GM18508 (cell line): ENCODE measurements around the gene LPP.
"Not testable (repeated sequence)": the region's sequence is repeated elsewhere in the genome, so short reads cannot be mapped to it uniquely, and the experiment has no call there.

Experiments
- ATAC-seq: cut with Tn5 transposase; IDR thresholded peaks from one replicate; pipeline ENCODE4 v1.9.1; 2021; ENCODE audit warnings: moderate number of reproducible peaks; ENCODE audit not compliant: insufficient read depth, unreplicated experiment

LPP gene

DNA sequence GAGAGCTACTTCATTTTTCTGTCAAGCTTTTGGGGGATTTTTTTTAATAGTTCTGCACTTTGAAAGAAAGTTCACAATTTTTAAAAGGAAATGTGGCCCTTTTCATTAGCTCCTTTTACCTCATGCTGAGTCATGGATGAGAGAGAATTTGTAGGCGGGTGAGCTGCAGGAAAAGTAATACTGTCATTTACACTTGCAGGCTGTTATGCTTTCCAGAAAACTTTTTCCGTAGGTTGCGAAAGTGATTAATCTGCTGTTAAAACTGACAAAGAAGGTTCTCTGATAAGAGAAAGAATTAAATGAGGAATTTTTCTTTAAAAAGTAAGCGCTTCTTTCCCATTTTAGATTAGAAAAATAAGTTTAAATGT lies 430.2 kb downstream of the LPP start:
- ATAC-seq: no peak

DNA sequence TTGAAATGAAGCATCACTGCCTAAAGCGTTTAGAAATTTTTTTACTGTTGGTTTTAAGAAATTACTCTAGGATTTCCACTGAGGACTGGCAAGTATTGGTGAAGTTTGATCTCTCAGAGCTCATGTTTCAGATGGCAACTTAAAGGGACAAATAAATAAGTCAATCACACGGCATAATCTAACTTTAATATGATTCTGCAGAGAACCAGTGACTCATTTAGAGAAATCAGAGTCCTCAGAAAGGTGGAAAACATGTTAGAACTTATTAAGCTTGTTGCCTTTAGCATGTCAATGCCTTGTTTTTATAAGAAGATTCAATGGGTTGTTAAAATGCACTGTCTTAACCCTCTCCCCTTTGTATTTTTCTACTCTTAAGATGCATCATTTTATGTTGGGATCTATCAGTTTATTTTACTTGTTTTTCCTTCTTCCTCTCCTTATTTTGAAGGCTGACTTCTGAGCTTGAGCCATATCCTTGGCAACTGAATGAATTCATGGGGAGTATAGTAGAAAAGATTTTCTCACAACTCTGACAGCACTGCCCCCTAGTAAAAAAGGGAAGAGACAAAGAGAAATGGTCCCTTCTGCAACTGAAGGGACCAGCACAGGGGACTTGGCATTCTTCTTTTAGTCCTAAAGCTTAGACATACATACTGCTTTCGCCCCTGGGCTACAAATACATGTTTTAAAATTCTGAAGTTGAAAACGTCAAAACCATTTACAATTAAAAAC lies 431.2 kb downstream of the LPP start:
- no peak for ATAC-seq

DNA sequence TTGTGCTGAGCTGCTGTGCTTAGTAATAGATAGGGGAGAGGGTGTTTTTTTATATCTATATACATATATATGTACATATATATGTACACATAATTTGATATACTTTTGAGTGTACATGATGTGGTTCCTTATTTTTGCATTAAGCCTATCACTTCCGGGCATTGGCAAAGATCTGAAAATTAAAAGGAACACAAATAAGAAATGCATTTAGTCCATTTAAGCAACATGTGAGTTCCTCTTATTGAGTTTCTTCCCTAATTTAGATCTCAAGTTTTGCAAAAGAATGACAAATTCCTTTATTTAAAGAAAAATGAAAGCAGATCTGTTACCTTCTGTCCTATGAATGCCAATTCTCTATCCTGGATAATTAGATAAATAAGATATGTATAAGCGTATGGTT lies 435.1 kb downstream of the LPP start:
- ATAC-seq: no peak

DNA sequence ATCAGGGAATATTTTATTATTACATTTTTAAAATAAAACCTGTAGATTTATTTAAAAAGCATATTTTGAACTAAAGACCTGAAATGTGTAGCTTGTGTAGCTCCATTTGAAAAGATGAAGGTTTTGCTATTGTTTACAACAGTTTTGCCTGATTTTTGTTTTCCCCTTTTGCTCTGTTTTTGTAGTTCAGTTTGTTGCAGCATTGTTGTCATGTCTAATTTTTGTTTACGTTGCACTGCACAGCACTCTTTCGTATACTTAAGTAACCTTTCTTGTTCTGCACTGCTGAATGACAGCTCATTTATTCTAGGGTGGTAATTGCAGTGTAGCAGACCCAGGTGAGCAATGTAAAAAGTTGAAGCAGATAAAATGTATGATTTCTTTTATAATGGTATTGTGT lies 435.8 kb downstream of the LPP start:
- no peak for ATAC-seq

DNA sequence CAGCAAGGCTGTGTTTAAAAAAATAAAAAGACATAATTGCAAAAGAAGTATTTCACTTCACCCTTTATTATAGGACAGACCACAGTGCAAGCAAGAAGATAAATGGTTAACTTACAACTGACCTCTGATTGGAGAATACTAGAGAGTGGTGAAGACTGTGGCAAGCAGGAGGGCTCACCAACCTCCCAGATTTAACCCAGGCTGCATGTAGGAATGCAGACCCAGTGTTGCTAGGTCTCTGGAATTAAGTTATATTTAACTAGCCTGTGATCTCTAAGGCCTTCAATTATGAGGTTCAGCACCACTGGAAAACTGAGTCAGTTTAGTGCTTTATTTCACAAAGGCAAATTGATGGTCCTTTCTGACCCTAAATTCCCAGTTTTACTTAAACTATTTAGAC lies 436.6 kb downstream of the LPP start:
- ATAC-seq: no peak

DNA sequence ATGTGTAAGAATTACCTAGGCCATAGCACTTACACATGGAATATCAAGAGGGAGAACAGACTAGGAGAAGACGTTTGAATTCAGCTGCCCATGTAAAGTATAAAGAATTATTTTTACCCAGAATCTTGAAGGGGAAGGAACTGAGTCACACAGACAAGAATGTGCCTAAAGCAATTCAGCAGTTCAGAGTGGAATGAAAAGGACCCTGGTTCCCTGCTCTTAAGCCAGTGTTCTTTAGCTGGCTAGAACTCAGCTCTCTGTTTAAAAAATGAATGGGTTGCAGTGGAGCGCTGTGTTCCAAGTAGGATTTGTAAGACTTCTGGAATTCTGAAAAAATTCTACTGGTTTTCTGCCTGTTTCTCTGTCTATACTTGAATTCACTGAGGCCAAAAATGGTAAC lies 440.2 kb downstream of the LPP start:
- ATAC-seq: no peak

DNA sequence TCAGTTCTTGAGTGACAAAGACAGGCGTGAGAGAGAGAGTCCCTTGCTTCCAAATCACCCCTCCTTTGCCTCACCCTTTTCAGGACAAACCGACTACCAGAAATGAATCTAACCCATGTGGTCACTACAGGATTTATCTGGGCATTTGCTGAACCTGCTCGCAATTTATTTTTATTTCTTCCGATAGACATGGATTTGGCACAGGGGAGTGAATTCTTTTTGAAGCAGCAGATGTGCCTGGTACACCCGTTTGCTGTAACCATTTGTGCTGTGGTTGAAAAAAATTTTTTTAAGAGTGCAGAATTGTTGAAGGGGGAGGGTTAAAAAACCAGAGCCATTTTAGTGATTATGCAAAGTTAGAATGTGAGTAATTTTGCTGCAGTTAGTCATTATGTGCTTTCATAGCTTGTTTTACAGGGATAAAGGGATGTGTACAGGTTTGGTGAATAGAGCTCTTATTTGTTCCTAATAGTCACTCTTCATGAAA lies 442.0 kb downstream of the LPP start:
- no peak for ATAC-seq

DNA sequence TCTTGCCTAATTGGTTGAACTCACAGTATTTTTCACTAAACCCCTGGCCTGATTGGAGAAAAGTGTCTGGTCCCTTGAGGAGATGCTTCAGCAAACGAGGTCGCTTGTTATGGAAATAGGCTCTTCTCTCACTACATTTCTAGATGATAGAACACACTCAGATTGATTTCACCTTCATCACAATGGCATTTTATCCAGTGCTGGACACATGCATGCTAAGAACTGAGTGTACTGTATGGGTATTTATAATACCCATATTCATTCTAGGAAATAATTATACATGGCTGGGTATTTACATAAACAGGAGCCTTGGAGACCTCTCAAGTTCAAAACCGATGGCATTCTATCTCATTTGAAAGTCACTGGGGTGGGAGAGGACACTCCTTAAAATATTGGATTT lies 444.9 kb downstream of the LPP start:
- ATAC-seq: no peak

DNA sequence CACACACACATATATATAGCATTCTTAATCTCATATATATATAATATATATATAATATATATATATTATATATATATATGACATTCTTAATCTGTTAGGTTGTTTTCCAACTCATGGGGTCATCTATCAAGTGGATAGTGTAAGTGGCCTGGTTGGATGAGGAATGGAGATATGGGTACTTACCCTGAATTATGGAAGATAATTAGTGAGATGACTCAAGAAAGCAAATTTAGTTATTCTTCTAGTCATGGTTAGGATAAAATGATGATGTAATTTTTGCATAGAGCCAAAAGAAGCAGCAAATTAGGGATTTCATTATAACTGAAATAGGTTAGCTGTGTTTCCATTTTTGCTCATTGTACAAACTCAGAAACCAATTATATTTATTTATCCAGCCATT lies 448.2 kb downstream of the LPP start:
- no peak for ATAC-seq

DNA sequence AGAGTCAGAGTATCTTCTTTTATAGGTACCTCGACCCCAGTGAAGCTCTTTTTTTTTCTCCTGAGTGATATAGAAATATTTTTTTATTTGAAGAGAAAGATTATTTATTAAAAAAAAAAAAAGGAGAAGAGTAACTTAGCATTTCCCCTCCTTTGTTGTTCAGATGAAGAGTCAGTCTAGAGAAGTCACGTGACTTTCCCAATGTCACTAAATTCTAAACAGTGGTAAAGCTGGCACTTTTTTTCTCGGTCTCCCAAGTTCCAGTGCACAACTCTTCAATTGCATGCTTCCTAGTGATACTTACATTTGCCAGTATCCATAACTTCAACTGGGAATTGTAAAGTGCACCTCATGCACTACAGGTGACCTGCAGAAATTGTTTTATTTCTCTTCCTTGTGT lies 448.7 kb downstream of the LPP start:
- no peak for ATAC-seq

DNA sequence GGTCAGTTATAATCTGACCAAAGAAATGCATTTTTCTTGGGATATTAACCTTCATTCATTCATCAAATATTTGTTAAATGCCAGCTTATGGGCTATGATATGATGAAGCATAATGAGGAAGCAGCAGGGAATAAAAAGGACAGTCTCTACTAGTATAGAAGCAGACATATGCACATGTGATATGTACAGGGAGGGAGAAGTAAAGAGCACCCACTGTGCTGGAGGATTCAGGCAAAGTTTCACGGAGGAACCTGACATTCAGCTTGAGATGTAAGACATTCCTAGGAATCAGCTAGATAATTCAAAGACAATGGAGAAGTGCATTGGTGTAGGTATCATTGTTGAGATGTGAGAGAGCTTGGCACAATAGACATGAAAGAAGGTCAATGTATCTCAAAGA lies 450.7 kb downstream of the LPP start:
- no peak for ATAC-seq

DNA sequence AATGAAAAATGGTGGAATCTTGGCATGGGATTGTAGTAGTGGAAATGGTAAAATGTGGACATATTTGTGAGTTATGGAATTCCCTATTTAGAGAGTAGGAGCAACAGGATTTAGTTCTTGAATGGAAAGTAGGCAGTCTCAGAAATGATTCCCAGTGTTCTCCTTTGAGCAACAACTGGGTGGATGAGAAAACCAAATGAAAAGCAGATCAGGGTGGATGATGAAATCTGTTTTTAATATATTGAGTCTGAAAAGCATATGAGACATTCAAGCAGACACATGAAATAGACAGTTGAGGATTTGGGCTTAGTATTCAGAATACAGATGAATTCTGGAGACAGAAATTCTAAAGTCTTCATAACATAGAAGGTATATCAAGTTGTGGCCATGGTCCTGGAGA lies 451.3 kb downstream of the LPP start:
- no peak for ATAC-seq

DNA sequence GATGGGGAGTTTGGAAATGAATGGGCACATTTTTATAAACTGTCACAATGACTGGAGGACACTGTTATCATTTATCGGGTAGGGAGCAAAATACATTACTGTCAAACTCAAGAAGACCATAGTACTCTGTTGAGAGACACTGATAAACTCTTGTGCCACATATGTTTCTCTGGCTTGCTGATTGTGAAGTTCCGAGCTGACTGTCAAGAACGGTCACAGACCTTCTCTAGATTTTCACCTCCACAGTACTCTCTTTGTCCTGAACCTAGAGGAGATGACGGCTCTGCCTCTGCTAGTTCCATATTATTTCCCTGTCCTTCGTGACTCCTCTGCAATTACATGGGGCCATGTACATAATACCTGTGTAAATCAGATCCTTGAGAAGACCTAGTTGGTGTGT lies 451.9 kb downstream of the LPP start:
- ATAC-seq: no peak

DNA sequence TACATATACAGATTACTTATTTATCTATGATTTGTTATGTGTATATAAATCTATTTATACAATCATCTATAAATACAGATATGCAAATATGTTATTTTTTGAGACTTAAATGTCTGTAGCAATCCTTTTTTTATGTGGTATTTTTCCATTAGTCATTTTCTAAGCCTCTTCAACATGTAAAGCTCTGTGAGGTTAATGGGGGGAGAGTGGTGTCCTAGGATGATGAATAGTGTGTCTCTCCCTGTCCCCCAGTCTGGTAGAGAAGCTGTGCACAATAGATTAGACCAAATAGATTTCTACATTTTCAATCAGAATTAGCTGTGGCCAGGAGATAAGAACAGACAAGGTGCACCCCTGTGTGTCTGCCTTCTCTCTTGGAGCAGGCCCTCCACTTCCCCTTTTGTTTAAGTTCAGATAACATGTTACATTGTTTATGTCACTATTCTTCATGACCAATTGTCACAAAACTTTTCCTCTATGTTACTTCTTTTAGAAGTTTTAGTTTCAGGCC lies 453.9 kb downstream of the LPP start:
- no peak for ATAC-seq

DNA sequence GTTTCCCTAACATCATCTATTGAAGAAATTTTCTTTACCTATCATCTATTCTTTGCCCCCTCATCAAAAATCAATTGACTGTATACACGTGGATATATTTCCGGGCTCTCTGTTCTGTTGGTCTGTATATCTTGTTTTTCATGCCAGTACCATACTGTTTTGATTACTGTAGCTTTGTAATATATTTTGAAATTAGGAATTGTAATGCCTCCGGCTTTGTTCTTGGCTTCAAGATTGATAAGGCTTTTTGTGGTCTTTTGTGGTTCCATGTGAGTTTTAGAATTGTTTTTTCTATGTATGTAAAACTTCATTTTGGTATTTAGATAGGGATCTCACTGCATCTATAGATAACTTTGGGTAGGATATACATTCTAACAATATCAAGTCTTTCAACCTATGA lies 454.4 kb downstream of the LPP start:
- ATAC-seq: no peak

DNA sequence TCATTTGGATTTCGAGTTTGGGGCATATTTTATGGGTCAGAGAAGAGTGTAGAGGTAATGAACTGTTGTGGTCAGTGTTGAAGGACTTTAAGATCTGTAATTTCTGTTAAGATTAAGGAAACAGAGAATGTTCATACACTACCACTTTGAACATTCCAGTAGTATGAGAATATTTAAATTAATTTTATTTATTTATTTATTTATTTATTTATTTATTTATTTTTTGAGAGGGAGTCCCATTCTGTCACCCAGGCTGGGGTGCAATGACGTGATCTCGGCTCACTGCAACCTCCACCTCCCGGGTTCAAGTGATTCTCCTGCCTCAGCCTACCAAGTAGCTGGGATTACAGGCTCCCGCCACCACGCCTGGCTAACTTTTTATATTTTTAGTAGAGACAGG lies 459.8 kb downstream of the LPP start:
- not testable (repeated sequence) for ATAC-seq

DNA sequence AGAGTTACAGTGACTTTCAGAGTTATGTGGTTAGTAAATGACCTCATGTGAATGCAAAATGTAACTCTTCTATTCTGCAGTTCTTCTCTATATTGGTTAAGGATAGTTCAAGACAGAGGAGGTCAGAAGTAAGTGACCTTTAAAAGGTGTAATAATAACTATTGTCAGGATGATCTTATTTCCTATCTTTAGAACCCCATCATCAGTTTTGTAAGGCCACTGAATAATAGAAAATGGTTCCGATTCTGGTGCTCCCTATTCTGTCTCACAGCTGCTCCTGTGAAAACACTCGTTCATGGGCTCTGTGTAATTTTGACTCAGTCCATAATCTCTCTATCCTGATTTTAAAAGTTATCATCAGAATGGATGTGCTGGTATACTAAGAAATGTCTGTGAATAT lies 463.3 kb downstream of the LPP start:
- ATAC-seq: no peak

DNA sequence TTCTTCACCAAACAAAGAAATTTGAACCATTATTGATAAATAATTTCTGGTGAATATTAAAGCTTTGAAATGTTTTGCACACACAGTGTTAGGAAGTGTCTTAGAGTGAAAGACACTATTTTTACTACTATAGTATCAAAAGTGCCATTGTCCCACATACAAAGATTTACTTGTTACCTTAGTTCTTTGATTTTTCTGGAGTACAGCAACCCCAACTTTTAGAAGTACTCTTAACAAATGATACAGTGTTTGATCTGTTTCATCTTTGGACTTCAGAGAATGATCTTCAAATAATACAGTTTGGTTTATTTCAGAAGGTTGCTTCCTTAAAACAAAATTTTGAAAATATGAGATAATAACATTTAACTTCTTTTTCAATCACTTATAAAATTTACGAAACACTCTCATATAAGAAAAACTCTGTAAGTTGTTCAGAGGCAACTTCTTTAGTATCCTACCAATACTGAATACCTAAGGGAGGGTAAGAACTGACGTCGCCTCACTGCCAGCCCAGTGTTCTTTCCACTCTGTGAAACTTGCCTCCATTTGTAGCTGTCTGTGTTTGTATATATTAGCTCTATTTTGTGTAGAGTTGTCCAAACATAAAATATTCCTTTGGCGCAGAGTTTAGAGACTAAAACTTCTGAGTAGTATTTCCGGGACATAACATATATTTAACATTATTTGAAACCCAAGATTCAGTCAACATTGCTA lies 464.2 kb downstream of the LPP start:
- no peak for ATAC-seq

DNA sequence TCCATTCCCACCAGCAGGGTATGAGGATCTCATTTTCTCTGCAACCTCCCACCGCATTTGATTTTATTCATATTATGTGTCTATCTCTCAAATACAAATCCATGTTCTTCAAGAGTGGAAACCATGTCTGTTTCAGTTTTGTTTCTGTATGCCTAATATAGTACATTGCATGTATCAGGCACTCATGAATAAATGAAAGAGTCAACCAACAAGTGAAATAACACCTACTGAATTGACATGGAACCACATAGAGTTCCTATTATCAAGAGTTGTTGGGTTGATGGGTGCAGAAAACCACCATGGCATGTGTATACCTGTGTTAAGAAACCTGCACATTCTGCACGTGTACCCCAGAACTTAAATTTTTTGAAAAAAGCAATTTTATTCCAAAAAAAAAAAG lies 466.8 kb downstream of the LPP start:
- no peak for ATAC-seq

DNA sequence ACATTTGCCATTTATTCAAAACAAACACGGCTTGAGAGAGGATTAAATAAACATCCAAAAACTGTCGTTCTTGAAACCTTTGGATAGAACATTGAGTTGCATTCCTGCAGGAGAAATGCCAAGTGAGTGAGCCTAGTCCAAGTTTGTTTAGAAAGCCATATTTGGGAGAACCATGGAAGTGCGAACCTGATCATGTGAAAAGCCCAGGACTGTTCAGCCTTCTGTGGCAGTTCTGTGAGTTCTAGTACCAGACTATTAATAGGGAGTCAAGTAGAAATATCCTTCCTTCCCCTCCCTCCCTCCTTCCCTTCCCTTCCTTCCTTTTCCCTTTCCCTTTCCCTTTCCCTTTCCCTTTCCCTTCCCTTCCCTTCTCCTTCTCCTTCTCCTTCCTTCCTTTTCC lies 470.4 kb downstream of the LPP start:
- no peak for ATAC-seq

DNA sequence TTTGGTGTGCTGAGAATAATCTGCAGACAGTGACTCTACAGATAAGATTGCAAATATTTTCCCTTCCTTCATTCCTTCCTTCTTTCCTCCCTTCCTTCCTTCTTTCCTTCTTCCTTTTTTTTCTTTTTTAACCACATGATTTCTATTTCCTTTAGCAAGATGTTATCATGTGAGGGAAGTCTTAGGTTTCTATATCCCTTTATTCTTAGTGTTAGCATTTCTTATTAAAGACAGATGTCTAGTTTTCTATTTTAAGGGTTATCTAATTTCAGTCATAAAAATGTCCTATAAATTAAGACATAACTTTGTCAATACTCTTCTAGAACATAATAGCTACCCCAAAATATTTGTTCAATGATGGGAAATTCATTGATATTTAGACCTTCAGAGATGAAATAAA lies 470.9 kb downstream of the LPP start:
- ATAC-seq: no peak

DNA sequence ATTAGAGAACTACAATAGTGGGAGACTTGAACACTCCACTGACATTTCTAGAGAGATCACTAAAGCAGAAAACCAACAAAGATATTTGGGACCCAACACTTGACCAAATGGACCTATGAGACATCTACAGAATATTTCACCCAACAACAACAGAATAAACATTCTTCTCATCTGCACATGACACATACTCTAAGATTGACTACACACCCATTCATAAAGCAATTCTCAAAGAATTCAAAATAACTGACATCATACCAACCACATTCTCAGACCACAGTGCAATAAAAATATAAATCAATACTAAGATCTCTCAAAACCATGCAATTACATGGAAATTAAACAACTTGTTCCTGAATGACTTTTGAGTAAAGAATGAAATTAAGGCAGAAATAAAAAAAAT lies 473.7 kb downstream of the LPP start:
- ATAC-seq: no peak
